HG03139 (cell line): ENCODE data around the gene DKK2.

Source experiments
- ATAC-seq: cut with Tn5 transposase; IDR thresholded peaks from one replicate; pipeline ENCODE4 v1.9.1; 2021; ENCODE audit not compliant: unreplicated experiment

The DKK2 gene, protein sequence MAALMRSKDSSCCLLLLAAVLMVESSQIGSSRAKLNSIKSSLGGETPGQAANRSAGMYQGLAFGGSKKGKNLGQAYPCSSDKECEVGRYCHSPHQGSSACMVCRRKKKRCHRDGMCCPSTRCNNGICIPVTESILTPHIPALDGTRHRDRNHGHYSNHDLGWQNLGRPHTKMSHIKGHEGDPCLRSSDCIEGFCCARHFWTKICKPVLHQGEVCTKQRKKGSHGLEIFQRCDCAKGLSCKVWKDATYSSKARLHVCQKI

DNA sequence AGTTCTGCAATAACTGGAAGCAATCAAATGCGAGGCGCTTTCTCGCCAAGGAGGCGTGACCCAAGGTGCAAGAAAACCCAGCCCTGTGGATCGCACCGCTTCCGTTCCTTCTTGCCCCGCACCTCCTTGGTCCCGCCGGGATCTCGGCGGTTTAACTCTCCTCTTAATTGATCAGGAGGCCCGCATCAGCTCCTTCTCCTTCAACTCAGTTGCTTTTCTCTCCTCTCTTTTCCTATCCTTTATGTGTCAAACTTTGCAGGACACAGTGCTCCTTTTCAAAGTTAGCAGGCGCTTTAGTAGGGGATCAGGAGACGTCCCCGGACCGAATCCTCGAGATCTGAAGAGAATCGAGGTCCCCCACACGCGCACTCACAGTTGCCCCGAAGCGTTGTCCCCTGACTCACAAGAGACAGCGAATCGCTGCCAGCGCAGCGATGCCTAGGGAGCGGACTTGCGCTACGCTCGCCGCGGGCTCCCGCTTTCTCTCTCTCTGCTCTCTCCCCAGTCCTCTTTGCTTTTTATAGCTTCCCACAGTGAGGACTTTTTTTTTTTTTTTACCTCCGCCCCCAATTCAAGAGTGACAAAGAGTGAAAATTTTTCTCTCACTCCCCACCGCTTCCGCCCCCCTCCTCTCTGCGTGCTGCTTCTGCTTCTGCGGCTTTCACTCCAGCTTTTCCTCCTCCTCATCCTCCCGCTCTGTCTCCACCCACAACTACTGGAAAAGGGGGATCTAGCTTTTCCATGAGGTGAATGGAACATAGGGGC lies at the start of gene DKK2:
DKK2 (minus strand) TSS at position 495 of the 765 bp plus-strand sequence. CDS start 722 bp downstream, outside the sequence.
- ATAC-seq, result no peak

DNA sequence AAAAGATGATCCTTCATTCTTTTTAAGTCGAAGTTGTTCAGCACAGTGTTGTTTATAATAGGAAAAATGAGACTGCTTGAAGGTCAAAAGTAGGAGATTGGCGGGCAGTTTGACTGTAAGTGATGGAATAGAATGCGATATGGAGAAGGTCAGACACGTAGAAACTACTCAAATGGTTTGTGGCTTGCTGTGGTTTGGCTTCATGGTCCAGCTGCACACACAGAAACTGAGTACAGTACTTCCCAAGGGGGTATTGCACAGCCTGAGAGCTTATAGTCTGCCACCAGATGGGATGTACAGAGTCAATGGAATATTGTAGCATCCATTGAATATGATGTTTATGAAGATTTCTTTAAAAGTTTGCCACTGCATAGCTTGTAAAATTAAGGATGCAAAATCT lies 41.1 kb upstream of the DKK2 start:
- ATAC-seq, result no peak

DNA sequence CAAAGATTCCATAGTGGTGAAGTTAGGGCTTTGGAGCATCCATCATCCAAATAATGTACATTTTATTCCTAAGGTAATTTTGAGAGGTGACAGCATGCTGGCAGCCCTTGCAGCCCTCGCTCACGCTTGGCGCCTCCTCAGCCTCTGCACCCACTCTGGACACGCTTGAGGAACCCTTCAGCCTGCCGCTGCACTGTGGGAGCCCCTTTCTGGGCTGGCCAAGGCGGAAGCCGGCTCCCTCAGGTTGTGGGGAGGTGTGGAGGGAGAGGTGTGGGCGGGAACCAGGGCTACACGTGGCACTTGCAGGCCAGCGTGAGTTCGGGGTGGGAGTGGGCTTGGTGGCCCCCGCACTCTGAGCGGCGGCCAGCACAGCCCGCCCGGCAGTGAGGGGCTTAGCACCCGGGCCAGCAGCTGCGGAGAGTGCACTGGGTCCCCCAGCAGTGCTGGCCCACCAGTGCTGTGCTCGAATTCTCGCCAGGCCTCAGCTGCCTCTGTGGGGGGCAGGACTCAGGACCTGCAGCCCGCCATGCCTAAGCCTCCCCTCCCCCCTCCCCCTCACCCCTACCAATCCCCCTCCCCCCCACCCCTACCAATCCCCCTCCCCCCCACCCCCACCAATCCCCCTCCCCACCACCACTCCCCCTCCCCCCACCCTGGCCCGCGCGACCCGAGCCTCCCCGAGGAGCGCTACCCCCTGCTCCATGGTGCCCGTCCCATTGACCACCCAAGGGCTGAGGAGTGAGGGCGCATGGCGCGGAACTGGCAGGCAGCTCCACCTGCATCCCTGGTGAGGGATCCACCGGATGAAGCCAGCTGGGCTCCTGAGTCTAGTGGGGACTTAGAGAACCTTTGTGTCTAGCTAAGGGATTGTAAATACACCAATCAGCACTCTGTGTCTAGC lies 37.0 kb upstream of the DKK2 start:
- ATAC-seq, result no peak

DNA sequence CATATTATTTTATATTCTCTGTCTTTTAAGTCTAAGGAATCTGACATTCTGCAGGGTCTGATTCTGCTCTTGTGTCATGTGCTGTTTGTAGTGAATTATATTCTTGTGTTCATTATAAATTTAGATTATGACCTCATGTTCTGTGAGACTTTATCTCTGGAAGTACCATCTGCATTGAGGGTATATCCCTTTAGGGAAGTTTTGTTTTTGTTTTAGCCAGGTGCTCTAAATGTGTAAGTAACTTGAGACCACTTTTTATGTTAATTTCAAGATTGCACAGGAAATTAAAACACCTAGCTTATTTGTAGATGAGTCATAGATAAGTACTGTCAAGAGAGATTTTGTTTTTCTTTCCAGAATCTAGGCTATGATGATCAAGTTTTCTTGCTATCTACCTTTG lies 35.0 kb upstream of the DKK2 start:
- ATAC-seq, result no peak

DNA sequence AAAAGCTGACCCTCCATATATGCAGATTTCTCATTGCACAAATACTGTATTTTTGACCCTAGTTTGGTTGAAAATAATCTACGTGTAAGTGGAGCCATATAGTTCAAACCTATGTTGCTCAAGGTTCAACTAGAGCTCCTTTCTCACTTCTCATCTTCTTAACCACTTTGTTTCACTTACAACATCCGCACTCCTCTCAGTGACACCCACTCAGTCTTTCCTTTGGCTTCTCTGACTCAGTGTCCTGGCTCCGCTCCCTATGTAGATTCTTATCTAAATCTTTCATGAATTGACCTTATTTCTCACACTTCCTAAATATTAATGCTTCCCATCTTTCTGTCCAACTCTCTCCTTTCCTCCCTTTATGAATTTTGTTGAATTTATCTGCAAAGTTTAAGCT lies 32.9 kb upstream of the DKK2 start:
- no peak for ATAC-seq

DNA sequence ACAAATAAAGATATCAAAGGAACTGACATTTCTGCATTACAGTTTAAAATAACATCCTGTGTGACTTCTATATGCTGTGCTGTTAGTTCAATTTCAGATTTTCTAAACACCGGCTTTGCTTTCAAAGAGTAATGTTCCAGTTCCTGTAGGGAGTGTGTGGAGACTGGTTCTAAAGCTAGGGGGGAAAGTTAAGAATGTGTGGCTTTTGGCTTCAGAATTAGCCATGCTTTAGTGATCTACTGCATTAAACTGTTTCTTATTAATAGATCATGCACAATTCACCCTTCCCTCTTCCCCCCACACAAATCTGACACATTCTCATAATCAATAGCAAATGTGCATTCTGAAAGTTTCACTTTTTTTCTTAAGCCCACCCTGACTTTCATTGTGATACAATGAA lies 32.0 kb upstream of the DKK2 start:
- ATAC-seq, result no peak

DNA sequence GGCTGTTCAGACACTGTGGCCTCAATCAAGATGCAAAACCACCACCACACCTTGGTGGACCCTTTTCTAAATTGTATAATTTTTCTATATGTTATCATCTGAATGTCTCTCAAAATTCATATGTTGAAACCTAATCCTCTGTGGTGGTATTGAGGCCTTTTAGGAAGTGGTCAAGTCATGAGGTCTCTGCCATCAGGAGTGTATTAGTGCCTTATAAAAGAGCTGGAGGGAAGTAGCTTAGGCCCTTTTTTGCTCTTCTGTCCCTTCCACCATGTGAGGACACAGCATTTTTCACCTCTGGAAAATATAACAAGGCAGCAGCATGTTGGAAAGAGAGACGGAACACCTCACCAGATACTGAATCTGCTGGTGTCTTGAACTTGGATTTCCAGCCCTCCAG lies 30.5 kb upstream of the DKK2 start:
- no peak for ATAC-seq

DNA sequence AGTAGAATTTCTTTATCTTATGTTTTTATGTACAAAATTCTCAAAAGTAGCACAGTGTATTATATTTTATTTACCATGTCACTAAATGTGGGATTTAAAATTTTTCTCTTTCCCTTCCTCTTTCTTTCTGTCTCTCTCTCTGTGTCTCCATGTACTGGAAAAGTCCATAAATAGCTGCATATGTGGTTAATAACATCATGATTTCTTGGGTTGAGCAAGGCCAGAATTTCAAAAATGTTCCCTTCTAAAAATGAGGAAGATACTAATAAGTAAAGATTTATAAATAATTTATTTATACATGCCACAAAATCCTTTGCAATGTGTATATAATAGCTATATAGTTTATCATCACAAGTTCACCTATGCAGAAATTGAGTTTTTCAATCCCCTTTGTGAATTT lies 29.1 kb upstream of the DKK2 start:
- no peak for ATAC-seq

DNA sequence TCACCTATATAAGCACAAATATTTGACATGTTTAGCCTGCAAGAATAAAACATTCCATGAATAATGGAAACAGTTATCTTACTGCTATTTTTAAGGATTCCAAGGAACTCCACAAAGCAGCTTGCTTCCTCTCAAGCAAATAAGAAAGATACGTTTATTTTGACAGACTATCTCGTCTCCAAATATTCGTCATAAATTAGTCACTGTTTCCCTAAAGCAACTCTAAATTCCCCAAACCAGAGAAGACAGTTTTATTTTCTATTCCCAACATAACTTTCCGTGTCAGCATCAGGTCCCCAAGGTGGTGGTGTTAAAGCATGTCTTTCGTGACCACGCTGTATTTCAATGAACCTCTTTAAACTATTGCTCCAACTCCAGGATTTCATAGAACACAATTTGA lies 24.3 kb upstream of the DKK2 start:
- ATAC-seq, result no peak

DNA sequence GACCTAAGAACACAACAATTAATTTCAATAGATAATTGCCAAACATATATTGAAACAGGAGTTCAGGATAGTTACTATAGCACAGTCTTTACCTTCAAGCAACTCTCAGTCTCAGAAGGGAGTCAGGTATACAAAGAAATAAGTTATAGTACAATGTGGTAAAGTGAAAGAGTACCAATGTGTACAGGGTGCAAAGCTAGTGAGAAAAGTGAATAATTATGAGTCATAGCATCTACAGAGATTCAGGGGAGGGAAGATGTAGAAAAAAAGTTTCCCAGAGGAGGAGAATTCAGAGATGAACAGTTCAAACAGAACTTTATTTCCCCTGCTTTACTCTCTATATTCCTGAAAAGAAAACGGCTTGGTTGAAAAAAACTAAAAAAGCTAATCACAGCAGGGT lies 22.7 kb upstream of the DKK2 start:
- no peak for ATAC-seq

DNA sequence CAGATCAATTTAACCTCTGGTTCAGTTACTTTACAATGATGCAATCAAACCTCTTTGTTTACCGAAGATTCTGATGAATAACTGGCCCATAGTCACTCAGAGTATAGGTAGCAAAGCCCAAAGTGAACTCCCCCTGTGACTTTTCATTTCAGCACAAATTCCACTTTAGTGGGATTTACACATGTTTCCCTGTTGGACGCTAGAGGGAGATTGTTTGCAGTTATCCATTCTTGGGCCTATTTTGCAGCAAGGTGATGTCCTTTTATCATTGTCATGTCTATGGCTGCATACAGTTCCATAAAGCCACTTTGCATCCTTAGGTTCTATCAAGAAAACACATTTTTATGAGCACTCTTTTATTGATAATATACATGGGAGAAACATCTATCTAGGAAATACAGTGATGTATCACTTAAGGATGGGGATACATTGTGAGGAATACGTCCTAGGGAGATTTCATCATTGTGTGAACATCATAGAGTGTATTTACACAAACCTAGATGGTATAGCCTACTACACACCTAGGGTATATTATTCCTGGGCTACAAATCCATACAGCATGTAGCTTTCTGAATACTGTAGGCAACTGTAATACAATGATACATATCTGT lies 14.5 kb upstream of the DKK2 start:
- ATAC-seq, result no peak

DNA sequence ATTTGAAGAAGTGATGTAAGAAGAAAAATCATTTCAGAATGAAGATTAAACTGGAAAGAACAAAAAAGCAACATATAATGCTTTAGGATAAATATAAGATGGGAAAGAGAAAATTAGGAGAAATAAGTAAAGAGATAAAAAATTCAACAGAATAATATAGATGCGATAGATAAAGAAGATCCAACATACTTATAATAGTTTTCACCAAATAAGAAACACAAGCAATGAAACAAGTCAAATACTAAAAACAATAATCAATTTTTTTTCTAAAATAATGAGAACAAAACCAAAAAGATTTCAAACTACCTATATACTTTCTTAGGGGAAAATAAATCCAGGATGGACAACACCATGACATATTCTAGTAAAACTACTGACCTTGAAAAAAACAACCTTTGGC lies 10.1 kb upstream of the DKK2 start:
- no peak for ATAC-seq

DNA sequence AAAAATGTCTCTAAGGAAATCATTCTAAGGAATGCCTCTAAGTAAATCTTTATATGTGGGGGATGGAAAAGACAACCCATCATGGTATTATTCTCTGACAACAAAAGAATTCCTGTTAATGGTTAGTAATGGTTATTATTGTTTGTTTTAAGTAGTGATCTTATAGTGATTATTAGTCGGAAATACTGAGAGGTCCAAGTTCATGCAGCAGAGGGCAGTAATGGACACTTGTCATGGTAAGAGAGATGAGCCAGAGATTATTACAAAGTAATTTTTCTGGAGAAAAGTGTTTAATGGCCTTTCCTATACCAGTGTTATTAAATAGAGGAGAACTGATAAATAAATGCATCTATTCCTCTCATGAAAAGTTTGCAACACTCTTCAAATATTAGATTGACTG lies 8.1 kb upstream of the DKK2 start:
- ATAC-seq, result no peak

DNA sequence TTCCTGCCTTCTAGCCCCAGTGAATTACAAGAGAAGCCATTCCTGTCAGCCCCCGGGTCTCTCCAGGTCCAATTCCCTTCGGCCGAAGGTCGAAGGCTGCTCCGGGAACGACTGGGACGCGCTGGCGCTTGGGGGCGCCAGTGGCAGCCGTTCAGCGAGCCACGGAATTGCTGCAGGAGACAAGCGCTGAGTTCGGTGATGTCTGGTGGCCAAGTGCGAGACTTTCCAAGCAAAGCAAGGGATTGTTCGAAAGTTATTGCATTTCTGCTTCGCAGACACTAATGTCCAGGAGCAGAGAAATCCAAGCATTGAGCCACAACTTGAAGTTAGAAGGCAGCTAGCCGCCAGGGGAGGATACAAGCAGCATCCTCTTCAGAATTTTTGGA lies 1.1 kb upstream of the DKK2 start:
- no peak for ATAC-seq

DNA sequence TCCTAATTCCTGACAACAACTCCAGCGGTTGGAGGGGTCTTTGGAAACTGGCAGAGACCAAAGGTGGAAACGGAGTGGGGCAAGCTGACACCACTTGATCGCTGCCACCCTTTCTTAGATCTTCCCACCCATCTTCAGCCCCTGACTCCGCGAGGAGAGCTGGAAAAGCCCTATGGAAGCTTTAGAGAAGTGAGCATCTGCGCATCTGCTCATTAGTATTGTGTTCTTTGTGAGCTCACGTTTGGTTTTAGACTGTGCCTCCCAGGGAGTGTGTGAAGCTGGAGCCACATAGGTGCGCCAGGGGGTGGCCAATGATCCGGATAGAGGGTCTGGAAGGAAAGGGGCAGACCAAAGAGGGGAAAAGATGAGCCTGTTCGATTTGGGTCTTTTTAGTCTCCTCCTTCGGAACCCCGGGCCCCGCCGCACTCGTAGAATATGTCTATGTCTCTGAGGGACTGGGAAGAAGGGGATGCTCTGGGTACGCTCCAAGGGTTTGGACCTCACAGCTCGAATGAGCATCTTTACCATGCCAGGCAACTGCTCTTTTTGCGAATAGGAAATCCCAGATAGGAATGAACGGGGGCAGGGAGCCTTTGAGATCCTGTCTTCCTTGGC lies 578 bp upstream of the DKK2 start:
- ATAC-seq, result no peak

DNA sequence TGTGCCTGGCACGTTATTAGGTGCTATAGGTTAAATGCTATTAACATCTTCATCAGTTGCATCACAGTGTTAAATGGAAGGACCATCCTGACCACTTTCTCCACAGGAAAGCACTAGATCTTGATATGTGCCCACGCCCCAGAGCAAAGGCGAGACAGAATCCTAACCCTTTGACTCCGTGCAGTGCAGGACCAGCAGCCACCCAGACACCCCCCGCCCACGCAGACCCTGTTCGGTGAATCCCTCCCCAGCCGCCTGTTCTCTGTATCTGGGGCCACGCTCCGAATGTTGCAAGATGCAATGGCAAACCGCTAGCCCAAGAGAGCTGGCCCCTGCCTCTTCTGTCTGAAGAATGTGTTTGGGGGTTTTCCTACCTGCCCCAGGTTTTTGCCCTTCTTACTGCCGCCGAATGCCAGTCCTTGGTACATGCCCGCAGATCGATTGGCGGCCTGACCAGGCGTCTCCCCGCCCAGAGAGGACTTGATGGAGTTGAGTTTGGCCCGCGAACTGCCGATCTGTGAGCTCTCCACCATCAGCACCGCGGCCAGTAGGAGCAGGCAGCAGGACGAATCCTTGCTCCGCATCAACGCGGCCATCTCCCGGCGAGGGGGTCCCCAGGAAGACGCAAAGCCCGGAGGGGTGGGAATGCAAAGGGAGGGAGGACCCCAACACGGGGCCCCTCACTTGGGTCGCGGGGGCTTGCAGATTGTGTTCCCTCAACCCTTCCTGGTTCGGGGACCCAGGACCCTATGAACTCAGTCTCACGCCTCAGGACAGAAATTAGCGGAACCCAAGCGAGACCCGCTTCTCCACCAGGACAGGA lies 906 bp downstream of the DKK2 start:
- no peak for ATAC-seq

DNA sequence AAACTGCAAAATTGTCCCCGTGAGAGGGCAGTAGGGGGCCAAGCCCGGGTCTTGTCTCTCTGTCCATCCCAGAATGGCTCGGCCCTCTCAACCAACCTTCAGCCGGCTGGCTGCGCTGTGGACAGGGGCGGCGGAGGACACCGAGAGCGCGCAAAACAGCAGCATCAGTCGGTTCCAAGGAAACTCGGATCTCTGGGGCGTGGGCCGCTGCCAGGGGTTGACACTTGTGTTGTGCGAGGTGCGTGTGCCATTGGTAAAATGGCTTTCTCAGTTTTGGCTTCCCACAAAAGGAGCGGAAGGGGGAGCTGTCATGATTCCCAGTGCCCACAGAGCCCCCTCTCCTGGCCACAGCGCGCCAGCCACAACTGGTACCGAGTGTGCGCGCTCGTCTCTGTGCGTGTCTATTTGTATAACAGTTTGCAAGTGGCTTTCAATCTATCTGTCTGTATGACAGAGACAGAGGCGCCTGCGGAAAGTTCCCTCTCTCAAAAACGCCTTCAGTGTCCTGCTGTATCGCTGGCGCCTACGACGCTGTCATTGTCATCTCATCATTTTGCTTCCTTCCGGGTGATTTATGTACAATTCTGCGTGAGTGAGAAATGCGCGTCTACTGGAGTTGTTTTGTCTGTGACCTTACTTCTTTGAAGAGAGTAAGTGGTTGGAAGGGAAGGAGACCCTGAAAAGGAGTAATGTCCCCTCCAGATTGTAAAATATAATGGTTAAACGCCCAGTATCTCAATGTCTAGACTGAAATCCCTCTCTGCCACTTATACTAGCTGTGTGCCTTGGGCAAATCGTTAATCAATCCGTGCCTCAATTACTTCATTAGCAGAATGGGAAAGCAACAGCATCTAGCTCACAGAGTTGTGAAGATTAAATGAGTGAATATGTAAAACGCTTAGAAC lies 1.8 kb downstream of the DKK2 start:
- no peak for ATAC-seq

DNA sequence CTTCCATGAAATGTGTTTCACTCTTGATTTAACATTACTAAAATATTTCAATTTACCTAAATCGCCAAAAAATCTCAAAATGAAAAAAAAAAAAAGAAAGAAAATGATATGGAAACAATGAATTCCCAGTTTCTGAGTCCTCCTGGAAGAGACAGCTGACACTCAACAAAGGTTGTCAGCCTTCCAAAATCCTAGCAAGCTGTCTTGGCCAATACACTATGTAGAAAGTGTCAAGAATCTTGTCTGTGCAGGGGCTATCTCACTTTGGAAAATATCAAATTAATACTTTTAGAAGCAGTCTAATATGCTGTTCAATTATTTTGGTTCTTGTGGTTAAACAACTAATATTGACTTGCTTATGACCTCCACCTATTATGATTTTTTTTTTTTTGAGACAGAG lies 8.7 kb downstream of the DKK2 start:
- ATAC-seq, result no peak

DNA sequence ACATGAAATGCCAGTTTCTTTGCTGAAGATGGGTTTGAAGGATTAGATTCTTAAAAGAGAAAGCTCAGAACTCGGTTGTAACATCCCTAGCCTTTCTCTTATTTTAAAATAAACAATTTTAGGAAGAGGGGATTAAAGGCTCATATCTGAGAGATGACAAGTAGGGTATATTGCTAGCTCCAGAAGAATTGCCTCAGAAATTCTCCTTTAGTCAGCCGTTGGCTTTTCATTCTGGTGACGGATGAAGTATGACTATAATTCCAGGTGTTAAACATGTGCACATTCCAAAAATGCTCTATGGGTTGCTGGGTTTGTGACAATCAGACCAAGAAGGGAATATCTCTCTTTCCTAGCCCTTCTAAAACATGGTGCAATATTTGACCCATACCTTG lies 17.8 kb downstream of the DKK2 start:
- ATAC-seq, result no peak
